KMS-11 (cell line): ENCODE data around the gene ARHGEF19.

Experiments
- H2AFZ ChIP-seq: fragments of 200-600 bp; sonication (generic); 2 replicates; pipeline ENCODE4 v1.6.1; 2016; ENCODE audit warnings: antibody characterized with exemption, mixed run types, low read depth
- H3K27ac ChIP-seq: fragments of 200-600 bp; sonication (generic); 2 replicates; pipeline ENCODE4 v1.6.1; 2016; ENCODE audit warnings: mild to moderate bottlenecking, mixed run types
- H3K27me3 ChIP-seq: fragments of 200-600 bp; sonication (generic); 2 replicates; pipeline ENCODE4 v1.6.1; 2017; ENCODE audit warnings: mild to moderate bottlenecking, low read depth, mixed run types, moderate library complexity; ENCODE audit not compliant: insufficient read depth
- H3K36me3 ChIP-seq: fragments of 200-600 bp; sonication (generic); 2 replicates; pipeline ENCODE4 v1.6.1; 2017; ENCODE audit warnings: mild to moderate bottlenecking, mixed run types; ENCODE audit not compliant: insufficient read depth
- H3K4me1 ChIP-seq: fragments of 200-600 bp; sonication (generic); 2 replicates; pipeline ENCODE4 v1.6.1; 2016; ENCODE audit warnings: mild to moderate bottlenecking, low read depth, mixed run types; ENCODE audit not compliant: poor library complexity, severe bottlenecking
- H3K4me2 ChIP-seq: fragments of 200-600 bp; sonication (generic); 2 replicates; pipeline ENCODE4 v1.7.0; 2016; ENCODE audit warnings: mild to moderate bottlenecking, mixed run types
- H3K4me3 ChIP-seq: fragments of 200-600 bp; sonication (generic); IDR thresholded peaks from 2 replicates; pipeline ENCODE4 v1.6.1; 2017; ENCODE audit warnings: low read depth, low read length, mixed read lengths; ENCODE audit not compliant: insufficient read depth
- H3K79me2 ChIP-seq: fragments of 200-600 bp; sonication (generic); 2 replicates; pipeline ENCODE4 v1.6.1; 2016; ENCODE audit warnings: low read depth, mixed run types; ENCODE audit not compliant: insufficient read depth
- H3K9ac ChIP-seq: fragments of 200-600 bp; sonication (generic); 2 replicates; pipeline ENCODE4 v1.6.1; 2016; ENCODE audit warnings: mild to moderate bottlenecking, mixed run types
- H4K20me1 ChIP-seq: fragments of 200-600 bp; sonication (generic); 2 replicates; pipeline ENCODE4 v1.6.1; 2016; ENCODE audit warnings: mild to moderate bottlenecking, mixed run types; ENCODE audit not compliant: insufficient read depth
- CTCF ChIP-seq: fragments of 200-600 bp; sonication (generic); conservative IDR thresholded peaks from 2 replicates; pipeline ENCODE4 v1.6.1; 2017; ENCODE audit warnings: low read depth, mild to moderate bottlenecking, antibody characterized with exemption, low read length, moderate library complexity, mixed read lengths

ARHGEF19 gene

GRCh38 chr1:16174886-16175598 is 37.4 kb downstream of the ARHGEF19 start:
- Histone ChIP-seq H3K4me3 (no peak overlapping the region), H3K36me3 (no peaks in the 10 kb centered on the region), H3K4me1 (peaks cover 7% of the 10 kb centered on the region), H2AFZ (no peak overlapping the region), H3K27me3 (no peaks in the 10 kb centered on the region), H3K4me2 (no peak overlapping the region), H4K20me1 (no peaks in the 10 kb centered on the region), H3K79me2 (no peaks in the 10 kb centered on the region), H3K9ac (no peak overlapping the region), H3K27ac (no peak overlapping the region)
- no peak for TF ChIP-seq CTCF

GRCh38 chr1:16174261-16174868 is 38.1 kb downstream of the ARHGEF19 start:
- no peak overlapping the region for H3K9ac ChIP-seq
- no peak overlapping the region for H3K4me2 ChIP-seq
- H3K4me1 ChIP-seq = peaks cover 7% of the 10 kb centered on the region

GRCh38 chr1:16173447-16174260 is 38.8 kb downstream of the ARHGEF19 start:
- H4K20me1 ChIP-seq = no peaks in the 10 kb centered on the region
- H3K36me3 ChIP-seq = no peaks in the 10 kb centered on the region
- no peak overlapping the region for H3K4me3 ChIP-seq
- H3K9ac ChIP-seq = no peak overlapping the region
- no peak overlapping the region for H3K4me2 ChIP-seq
- no peak overlapping the region for H2AFZ ChIP-seq
- peaks cover 7% of the 10 kb centered on the region for H3K4me1 ChIP-seq
- H3K79me2 ChIP-seq = no peaks in the 10 kb centered on the region
- H3K27ac ChIP-seq = no peak overlapping the region
- no peak for TF ChIP-seq CTCF
- no peaks in the 10 kb centered on the region for H3K27me3 ChIP-seq

More at GRCh38 chr1:16174261-16174868, 38.1 kb downstream of the ARHGEF19 start:
- Histone ChIP-seq H2AFZ (no peak overlapping the region), H3K79me2 (no peaks in the 10 kb centered on the region), H3K36me3 (no peaks in the 10 kb centered on the region), H3K4me3 (no peak overlapping the region), H4K20me1 (no peaks in the 10 kb centered on the region), H3K27me3 (no peaks in the 10 kb centered on the region), H3K27ac (no peak overlapping the region)
- no peak for TF ChIP-seq CTCF

GRCh38 chr1:16172964-16173446 is 39.4 kb downstream of the ARHGEF19 start:
- Histone ChIP-seq H3K27ac (no peak overlapping the region), H3K27me3 (no peaks in the 10 kb centered on the region), H4K20me1 (no peaks in the 10 kb centered on the region), H2AFZ (no peak overlapping the region), H3K79me2 (no peaks in the 10 kb centered on the region), H3K4me1 (peaks cover 9% of the 10 kb centered on the region), H3K4me3 (no peak overlapping the region), H3K4me2 (no peak overlapping the region), H3K9ac (no peak overlapping the region), H3K36me3 (no peaks in the 10 kb centered on the region)
- TF ChIP-seq CTCF = no peak
